GM12878 (cell line): ENCODE data around the gene MVB12B. TPM values are rescaled to one million over a fixed set of nuclear protein-coding genes. Genes with fewer than 3 reads are reported as not detected.

Source experiments
- HCFC1 ChIP-seq: fragments of 150-350 bp; IDR thresholded peaks from 2 replicates; pipeline ENCODE4 v1.6.1; 2014; ENCODE audit warnings: low read length
- ZBTB11 ChIP-seq: fragments of 450-650 bp; formaldehyde crosslinking; IDR thresholded peaks from 2 replicates; pipeline ENCODE4 v1.5.0; 2022; ENCODE audit warnings: mild to moderate bottlenecking, missing genetic modification characterization
- ZNF592 ChIP-seq: fragments of 450-650 bp; IDR thresholded peaks from 2 replicates; pipeline ENCODE4 v1.6.1; 2017; ENCODE audit warnings: mild to moderate bottlenecking, moderate library complexity
- polyA plus RNA-seq, 11 experiments: library from polyadenylated mRNA; depleted of rRNA in 4 of 11; unstranded in 6 of 11; stranded (reverse) in 5 of 11; fragments of >200 nt; fragmentation: Nextera tagmentation in 4 of 11; fragmentation: Illumina TruSeq in 1 of 11; extraction: Ambion mirVana in 4 of 11; extraction: Trizol in 1 of 11; gene quantifications; 1 replicate in 1 of 11; 2 replicates in 10 of 11; pipeline versions ENCODE4 v1.2.1 to v1.2.3, GENCODE V29; 2011 to 2016; ENCODE audit warnings: inconsistent platforms in 2 of 11, missing spikeins in 2 of 11, low read depth in 1 of 11
- total RNA-seq, 4 experiments: library from RNA; depleted of rRNA in 3 of 4; stranded (reverse); fragments of >200 nt in 3 of 4; fragmentation: Illumina TruSeq in 1 of 4; extraction: Trizol in 1 of 4; gene quantifications; 2 replicates each; pipeline versions ENCODE4 v1.2.1 to v1.2.3, GENCODE V29; 2013 to 2021

Gene MVB12B
- total and polyA plus RNA-seq, 10 of the 15 experiments (the other 5 are each of a cell fraction or from before 2014, with no cell fraction given), result 0.08 TPM; not detected in 9

- no peak for TF ChIP-seq ZNF592
- TF ChIP-seq HCFC1, result no peak
- TF ChIP-seq ZBTB11 (CRISPR knock-in tag), result no peak
These were observed 163.1 kb downstream of the MVB12B start (continued) for GRCh38 chr9:126489581-126490213.
